ENCODE results near the gene PFKFB2. TPM values are rescaled to one million over a fixed set of nuclear protein-coding genes. Genes with fewer than 3 reads are reported as not detected.
A peak's percentile ranks its signal among the peaks of the same experiment; 100 is the strongest.

Gene PFKFB2
- polyA plus RNA-seq, 3 donors, result 2.1 to 6.9 (median 2.3) TPM

DNA sequence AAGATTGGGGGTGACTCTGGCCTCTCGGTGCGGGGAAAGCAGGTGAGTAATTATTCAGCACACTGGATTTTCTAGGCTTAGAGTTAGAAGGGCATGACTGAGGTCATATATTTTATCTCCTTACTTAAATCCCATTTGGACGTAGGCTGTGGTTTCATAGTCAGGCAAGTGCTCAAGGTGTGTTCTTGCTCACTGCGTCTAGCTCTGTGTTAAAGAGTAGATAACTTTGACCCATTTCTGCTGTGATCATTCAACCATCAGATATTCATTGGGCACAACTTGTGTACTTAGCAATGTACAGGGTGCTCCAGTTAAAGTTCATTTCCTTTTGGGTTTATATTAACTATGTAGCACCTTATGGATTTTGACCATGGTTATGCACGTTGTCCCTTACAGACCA is 14.6 kb downstream of the PFKFB2 start:
- Histone ChIP-seq H3K9me3 (replicated peaks in 1 of 2; ENCODE audit: control insufficient read depth in 1 of 2, insufficient read depth in 1 of 2, low read length in 2 of 2) (no peaks in the 10 kb centered on the region), H3K27ac (ENCODE audit: low read depth in 1 of 2, low read length in 2 of 2) (no peak overlapping the region), H4K20me1 (ENCODE audit: insufficient read depth, low read length) (no peaks in the 10 kb centered on the region), H3K4me3 (replicated peaks in 1 of 3; ENCODE audit: low read depth in 2 of 3, low read length in 3 of 3) (no peak overlapping the region), H2AFZ (ENCODE audit: insufficient read depth, low read depth, low read length, poor library complexity, severe bottlenecking) (no peak overlapping the region), H3K4me1 (ENCODE audit: control insufficient read depth in 1 of 2, insufficient read depth in 2 of 2, low read length in 2 of 2) (peaks cover 11 to 33% of the 10 kb centered on the region in 2 donors), H3K79me2 (ENCODE audit: insufficient read depth, low read length) (no peaks in the 10 kb centered on the region), H3K4me2 (replicated peaks; ENCODE audit: extremely low read depth, low read length, poor library complexity, severe bottlenecking) (no peak overlapping the region), H3K36me3 (replicated peaks in 1 of 2; ENCODE audit: control insufficient read depth in 1 of 2, insufficient read depth in 2 of 2, low read length in 2 of 2) (peaks cover 40 to 62% of the 10 kb centered on the region in 2 donors), H3K9ac (ENCODE audit: insufficient read depth, low read length, poor library complexity, severe bottlenecking) (no peak overlapping the region), H3K27me3 (ENCODE audit: control insufficient read depth in 2 of 2, insufficient read depth in 2 of 2, low read length in 2 of 2) (no peaks in the 10 kb centered on the region)
- no peak overlapping the region for H3K4me3 Mint-ChIP-seq
- DNase-seq, result no peak
- H3K4me1 Mint-ChIP-seq, result peaks cover 26% of the 10 kb centered on the region
- H3K27me3 Mint-ChIP-seq (ENCODE audit: low read depth in 3 of 3), result peaks cover 0 to 3% (median 0%) of the 10 kb centered on the region in 3 donors
- peaks cover 0 to 2% (median 0%) of the 10 kb centered on the region in 7 donors for H3K9me3 Mint-ChIP-seq
- peaks cover 70 to 84% of the 10 kb centered on the region in 2 donors for H3K36me3 Mint-ChIP-seq
- intact Hi-C loops (cut with micrococcal nuclease), result no loop called here
- H3K27ac Mint-ChIP-seq, result no peak overlapping the region
- TF ChIP-seq CTCF (IDR thresholded peaks at IDR 0.05), result no peak
- WGBS (ENCODE audit: insufficient coverage), result no CpG with 5 or more reads among the region's 5 CpGs

DNA sequence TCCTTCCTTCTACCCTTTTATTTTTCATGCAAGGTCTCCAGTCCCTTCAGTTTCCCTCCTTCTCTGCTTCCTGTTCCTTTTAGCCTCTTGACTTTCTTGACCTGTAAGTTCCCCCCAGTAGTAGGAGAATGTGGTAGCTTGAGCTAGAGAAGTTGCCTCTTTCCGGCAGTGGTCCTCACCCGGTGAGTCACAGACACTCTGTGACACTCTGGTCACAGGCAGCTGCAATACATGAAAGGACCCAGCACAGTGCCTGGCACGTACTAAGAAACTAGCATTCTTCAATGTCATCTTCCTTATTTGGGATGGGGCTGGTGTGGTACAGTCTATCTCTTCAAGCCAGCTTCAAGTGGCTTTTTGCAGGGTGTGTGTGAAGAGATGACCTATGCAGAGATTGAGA is 16.0 kb downstream of the PFKFB2 start:
- Mint-ChIP-seq H3K9me3 (peaks cover 0 to 2% (median 0%) of the 10 kb centered on the region in 7 donors), H3K27ac (peak overlapping the region; percentile 50 to 85 (median 73)), H3K4me3 (no peak overlapping the region), H3K27me3 (ENCODE audit: low read depth in 3 of 3) (peaks cover 0 to 7% (median 0%) of the 10 kb centered on the region in 3 donors), H3K4me1 (peaks cover 26% of the 10 kb centered on the region), H3K36me3 (peaks cover 59 to 81% of the 10 kb centered on the region in 2 donors)
- Histone ChIP-seq H3K79me2 (ENCODE audit: insufficient read depth, low read length) (no peaks in the 10 kb centered on the region), H3K4me1 (ENCODE audit: control insufficient read depth in 1 of 2, insufficient read depth in 2 of 2, low read length in 2 of 2) (peaks cover 11 to 33% of the 10 kb centered on the region in 2 donors), H3K4me2 (replicated peaks; ENCODE audit: extremely low read depth, low read length, poor library complexity, severe bottlenecking) (no peak overlapping the region), H3K4me3 (replicated peaks in 1 of 3; ENCODE audit: low read depth in 2 of 3, low read length in 3 of 3) (no peak overlapping the region), H2AFZ (ENCODE audit: insufficient read depth, low read depth, low read length, poor library complexity, severe bottlenecking) (no peak overlapping the region), H3K36me3 (replicated peaks in 1 of 2; ENCODE audit: control insufficient read depth in 1 of 2, insufficient read depth in 2 of 2, low read length in 2 of 2) (peaks cover 30 to 51% of the 10 kb centered on the region in 2 donors), H3K27me3 (ENCODE audit: control insufficient read depth in 2 of 2, insufficient read depth in 2 of 2, low read length in 2 of 2) (no peaks in the 10 kb centered on the region), H3K9ac (ENCODE audit: insufficient read depth, low read length, poor library complexity, severe bottlenecking) (no peak overlapping the region), H3K9me3 (replicated peaks in 1 of 2; ENCODE audit: control insufficient read depth in 1 of 2, insufficient read depth in 1 of 2, low read length in 2 of 2) (no peaks in the 10 kb centered on the region), H4K20me1 (ENCODE audit: insufficient read depth, low read length) (no peaks in the 10 kb centered on the region), H3K27ac (ENCODE audit: low read depth in 1 of 2, low read length in 2 of 2) (peak overlapping the region in 1 of 2 donors; percentile 25)
- 60% methylated on average over 2 of the region's 3 CpGs for WGBS (ENCODE audit: insufficient coverage)
- peak; percentile 64 to 75 (median 69) for DNase-seq
- intact Hi-C loops (cut with micrococcal nuclease), result no loop called here
- no peak for TF ChIP-seq CTCF (IDR thresholded peaks at IDR 0.05)
